Heart left ventricle (tissue), 16 donors: ENCODE data around the gene TTF2. TPM values are rescaled to one million over a fixed set of nuclear protein-coding genes. Genes with fewer than 3 reads are reported as not detected.
A peak's percentile ranks its signal among the peaks of the same experiment; 100 is the strongest.

Experiments used
- ATAC-seq, 4 donors: fragments of 200-7000 bp; cut with Tn5 transposase; one replicate each; pipeline ENCODE4 v1.9.1; 2020 to 2022; ENCODE audit warnings: moderate library complexity in 4 of 4, mild to moderate bottlenecking in 3 of 4, moderate number of reproducible peaks in 1 of 4
- DNase-seq, 5 donors: peaks; one replicate each; pipeline ENCODE4 v3.0.0-alpha.2; 2020
- H3K27ac ChIP-seq, 12 donors: fragments of 200-600 bp; sonication (generic) in 4 of 12; one replicate each; pipeline versions ENCODE4 v1.5.0 to v1.8.0; 2016 to 2022; ENCODE audit warnings: mild to moderate bottlenecking in 2 of 12
- H3K27me3 ChIP-seq, 9 donors: fragments of 200-600 bp; sonication (generic) in 2 of 9; one replicate each; pipeline versions ENCODE4 v1.5.1 to v1.8.0; 2016 to 2022; ENCODE audit warnings: mild to moderate bottlenecking in 3 of 9
- H3K36me3 ChIP-seq, 9 donors: fragments of 200-600 bp; sonication (generic) in 2 of 9; one replicate each; pipeline versions ENCODE4 v1.5.0 to v1.8.0; 2018 to 2022; ENCODE audit warnings: mild to moderate bottlenecking in 2 of 9
- H3K4me1 ChIP-seq, 12 donors: fragments of 200-600 bp; sonication (generic) in 4 of 12; one replicate each; pipeline versions ENCODE4 v1.5.0 to v1.8.0; 2016 to 2022; ENCODE audit warnings: mild to moderate bottlenecking in 3 of 12
- H3K4me3 ChIP-seq, 12 donors: fragments of 200-600 bp; sonication (generic) in 4 of 12; one replicate each; pipeline versions ENCODE4 v1.5.0 to v1.8.0; 2017 to 2022; ENCODE audit warnings: mild to moderate bottlenecking in 9 of 12, moderate library complexity in 4 of 12
- H3K9me3 ChIP-seq, 12 donors: fragments of 200-600 bp; sonication (generic) in 4 of 12; one replicate each; pipeline versions ENCODE4 v1.5.0 to v1.8.0; 2016 to 2022; ENCODE audit warnings: mild to moderate bottlenecking in 1 of 12
- POLR2A ChIP-seq, 2 donors: fragments of 450-650 bp; IDR thresholded peaks; one replicate each; pipeline ENCODE4 v1.6.1; 2017; ENCODE audit warnings: antibody characterized with exemption in 2 of 2, mild to moderate bottlenecking in 2 of 2, moderate library complexity in 2 of 2
- WGBS, 4 donors: extraction: QIAGEN DNeasy Blood & Tissue Kit in 2 of 4; methylation state at CpG; one replicate each; pipeline versions ENCODE4 v1.1.5 to v1.1.7; 2013 to 2018; 5-methylcytosine and 5-hydroxymethylcytosine counted together
- intact Hi-C, 10 donors: fragments of 100-400 bp; cut with DNase I; formaldehyde crosslinking; loops; one replicate each; pipeline versions ENCODE4 v1.11.1 to v1.14.2; 2022
- polyA plus RNA-seq, 2 donors: library from polyadenylated mRNA; stranded (reverse); fragments of 200-250 nt; gene quantifications; one replicate each; pipeline ENCODE4 v1.2.3, GENCODE V29; 2013
- total RNA-seq, 9 donors: library from RNA; depleted of rRNA in 2 of 9; stranded (reverse); fragments of >200 nt in 2 of 9; fragmentation: NEBNext Ultra II Directional in 3 of 9; extraction: Animal tissue kit (Norgen Biotek cat#: 25700) in 3 of 9; gene quantifications; one replicate each; pipeline versions ENCODE4 v1.1.0 to v1.2.4, GENCODE V29; 2016 to 2023
- TF ChIP-seq, protein P1 (sequence below), 12 donors: fragments of 200-600 bp; sonication (generic) in 4 of 12; IDR thresholded peaks; one replicate each; pipeline versions ENCODE4 v1.5.0 to v1.8.0; 2018 to 2022; ENCODE audit warnings: antibody characterized with exemption in 12 of 12, mild to moderate bottlenecking in 5 of 12
- donor health status: ischemic (EF 13 %, LVEDD 7.1; RV severe dilation, severe dysfunction).
- donor health status: healthy with polysubstance abuse.
- donor health status: DM: no; HTN: yes; CAD: no.
- donor health status: DM: no; HTN: no; CAD: no.
- donor health status: ischemic (EF 25% LVEDD 6.9; RV normal size, moderate dysfunction).
- donor health status: ischemic (EF 25% LVEDD 5.7; RV mildly dilated, moderate dysfunction).
- donor health status: healthy.
- donor health status: DM: yes; HTN: yes; CAD: no.
- donor health status: ischemic (EF 35%, LVEDD 5.7; RV mildly dilated, moderate dysfunction).
- donor health status: nonischemic (EF 11% LVEDD 7.7; RV severe dilation, severe dysfunction).
- donor health status: DM: yes; HTN: yes; CAD: no.
- donor health status: PGD.
- donor health status: ischemic (EF 29% LVEDD 5.4; RV normal size, mild dysfunction).
- donor health status: nonischemic (EF 23%, LVEDD 6.1; RV moderate dilation, normal function).

The TTF2 gene
- total and polyA plus RNA-seq, 11 donors = 1.2 to 20.7 (median 7.7) TPM

DNA sequence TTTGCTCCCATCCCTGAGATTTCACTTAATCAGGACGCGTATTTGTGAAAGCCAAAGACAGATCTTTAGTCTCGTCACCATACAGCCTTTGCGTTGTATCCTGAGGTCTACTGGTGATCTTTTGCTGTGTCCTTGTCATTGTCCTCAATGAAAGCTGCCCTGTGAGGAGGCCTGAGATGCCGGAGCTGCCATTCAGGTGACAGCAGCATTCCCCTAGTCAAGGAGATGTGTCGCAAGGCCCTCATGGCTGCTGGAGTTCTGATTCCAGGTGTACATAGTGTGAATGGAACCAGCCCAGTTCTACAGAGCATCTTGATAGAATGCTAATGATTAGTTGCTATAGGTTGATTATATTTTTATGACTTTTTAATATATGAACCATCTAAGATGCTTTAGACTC lies 24.1 kb downstream of the TTF2 start:
- no peak for DNase-seq
- H3K27ac ChIP-seq = no peak overlapping the region
- ATAC-seq = no peak
- peaks cover 0 to 81% (median 40%) of the 10 kb centered on the region in 9 donors for H3K36me3 ChIP-seq
- intact Hi-C loops = no loop called here
- H3K4me1 ChIP-seq = peaks cover 0 to 4% (median 0%) of the 10 kb centered on the region in 12 donors
- WGBS, 4 donors = 81 to 98% (median 82%) methylated on average over 5 to 6 of the region's 6 CpGs
- H3K4me3 ChIP-seq = no peak overlapping the region
- no peaks in the 10 kb centered on the region for H3K27me3 ChIP-seq
- no peaks in the 10 kb centered on the region for H3K9me3 ChIP-seq
- TF ChIP-seq, protein P1, sequence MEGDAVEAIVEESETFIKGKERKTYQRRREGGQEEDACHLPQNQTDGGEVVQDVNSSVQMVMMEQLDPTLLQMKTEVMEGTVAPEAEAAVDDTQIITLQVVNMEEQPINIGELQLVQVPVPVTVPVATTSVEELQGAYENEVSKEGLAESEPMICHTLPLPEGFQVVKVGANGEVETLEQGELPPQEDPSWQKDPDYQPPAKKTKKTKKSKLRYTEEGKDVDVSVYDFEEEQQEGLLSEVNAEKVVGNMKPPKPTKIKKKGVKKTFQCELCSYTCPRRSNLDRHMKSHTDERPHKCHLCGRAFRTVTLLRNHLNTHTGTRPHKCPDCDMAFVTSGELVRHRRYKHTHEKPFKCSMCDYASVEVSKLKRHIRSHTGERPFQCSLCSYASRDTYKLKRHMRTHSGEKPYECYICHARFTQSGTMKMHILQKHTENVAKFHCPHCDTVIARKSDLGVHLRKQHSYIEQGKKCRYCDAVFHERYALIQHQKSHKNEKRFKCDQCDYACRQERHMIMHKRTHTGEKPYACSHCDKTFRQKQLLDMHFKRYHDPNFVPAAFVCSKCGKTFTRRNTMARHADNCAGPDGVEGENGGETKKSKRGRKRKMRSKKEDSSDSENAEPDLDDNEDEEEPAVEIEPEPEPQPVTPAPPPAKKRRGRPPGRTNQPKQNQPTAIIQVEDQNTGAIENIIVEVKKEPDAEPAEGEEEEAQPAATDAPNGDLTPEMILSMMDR (IDR thresholded peaks at IDR 0.05) = no peak
- TF ChIP-seq POLR2A (IDR thresholded peaks at IDR 0.05) = no peak

DNA sequence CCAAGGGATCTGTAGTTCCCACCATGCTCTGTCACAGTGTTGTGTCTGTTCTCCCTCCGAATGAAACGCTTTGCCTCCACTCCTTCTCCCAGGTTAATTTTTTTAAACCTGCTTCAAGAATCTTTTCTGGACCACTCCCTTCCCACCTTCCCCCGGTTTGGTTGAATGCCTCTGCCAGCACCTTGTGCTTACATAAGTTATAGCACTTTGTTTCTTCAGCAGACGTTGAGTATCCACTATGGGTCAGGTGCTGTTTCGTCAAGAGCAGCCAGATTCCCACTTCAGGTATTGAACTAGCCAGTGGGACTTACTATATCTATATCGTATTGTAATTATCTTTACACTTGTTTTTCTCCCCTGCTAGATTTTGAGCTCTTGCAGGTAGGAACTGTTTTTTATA lies 27.6 kb downstream of the TTF2 start:
- Histone ChIP-seq H3K27me3 (no peaks in the 10 kb centered on the region), H3K36me3 (peaks cover 0 to 81% (median 16%) of the 10 kb centered on the region in 9 donors), H3K27ac (no peak overlapping the region), H3K4me1 (peaks cover 0 to 6% (median under 1%) of the 10 kb centered on the region in 12 donors), H3K9me3 (no peaks in the 10 kb centered on the region), H3K4me3 (no peak overlapping the region)
- TF ChIP-seq POLR2A (IDR thresholded peaks at IDR 0.05) = no peak
- TF ChIP-seq, protein P1 (IDR thresholded peaks at IDR 0.05) = no peak
- WGBS, 4 donors = 96 to 98% (median 98%) methylated on average over 6 of the region's 6 CpGs
- intact Hi-C loops = no loop called here
- DNase-seq = no peak
- no peak for ATAC-seq

DNA sequence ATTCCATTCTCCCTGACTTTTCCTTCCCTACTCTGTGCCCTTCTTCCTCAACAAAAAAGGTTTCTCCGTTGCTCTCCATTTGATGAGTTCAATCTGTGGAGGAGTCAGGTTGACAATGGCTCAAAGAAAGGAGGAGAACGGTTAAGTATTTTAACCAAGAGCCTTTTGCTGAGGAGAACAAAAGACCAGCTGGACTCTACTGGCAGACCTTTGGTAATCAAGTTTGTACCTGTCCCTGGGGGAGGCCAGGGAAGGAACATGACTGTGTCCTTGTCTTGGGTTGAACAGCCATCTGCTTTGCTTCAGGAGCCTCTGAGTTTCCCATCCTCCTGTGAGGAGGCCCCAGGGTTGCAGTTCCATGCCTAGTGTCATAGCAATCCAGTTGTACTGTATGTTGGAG lies 29.9 kb downstream of the TTF2 start:
- peaks cover 0 to 83% (median 8%) of the 10 kb centered on the region in 9 donors for H3K36me3 ChIP-seq
- intact Hi-C loops = loop anchor here in 1 of 10 donors (5.0 kb wide), 1 partner anchor 37 kb away; no protein-coding TSS in a partner anchor
- H3K4me3 ChIP-seq = no peak overlapping the region
- no peaks in the 10 kb centered on the region for H3K9me3 ChIP-seq
- no peaks in the 10 kb centered on the region for H3K27me3 ChIP-seq
- TF ChIP-seq, protein P1 (IDR thresholded peaks at IDR 0.05) = no peak
- no peak for TF ChIP-seq POLR2A (IDR thresholded peaks at IDR 0.05)
- ATAC-seq = no peak
- 89 to 92% (median 91%) methylated on average over 2 of the region's 2 CpGs for WGBS, 4 donors
- no peak for DNase-seq
- H3K4me1 ChIP-seq = peaks cover 0 to 17% (median 7%) of the 10 kb centered on the region in 12 donors
- H3K27ac ChIP-seq = no peak overlapping the region

DNA sequence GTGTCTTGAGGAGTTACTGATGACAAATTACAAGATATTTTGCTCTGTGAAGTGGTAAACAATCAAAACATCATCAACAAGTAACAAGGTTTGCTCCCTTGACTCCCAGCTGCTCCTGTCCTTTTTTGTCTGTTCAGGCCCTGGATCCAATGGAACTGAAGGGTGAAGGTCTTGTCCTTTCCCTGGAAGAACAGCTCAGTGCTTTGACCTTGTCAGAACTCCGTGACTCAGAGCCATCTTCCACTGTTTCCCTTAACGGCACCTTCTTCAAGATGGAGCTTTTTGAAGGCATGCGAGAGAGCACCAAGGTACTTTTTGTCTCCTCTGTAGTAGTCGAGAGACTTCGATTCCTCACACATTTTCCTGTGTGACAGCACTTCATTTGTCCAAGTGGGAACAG lies 32.5 kb downstream of the TTF2 start:
- Histone ChIP-seq H3K4me1 (peaks cover 0 to 17% (median 7%) of the 10 kb centered on the region in 12 donors), H3K36me3 (peaks cover 0 to 93% (median 9%) of the 10 kb centered on the region in 9 donors), H3K9me3 (no peaks in the 10 kb centered on the region), H3K27ac (peak overlapping the region in 7 of 12 donors; percentile 1 to 59 (median 21)), H3K4me3 (no peak overlapping the region), H3K27me3 (no peaks in the 10 kb centered on the region)
- no peak for DNase-seq
- intact Hi-C loops = loop anchor here in 1 of 10 donors (5.0 kb wide), 1 partner anchor 35 kb away; no protein-coding TSS in a partner anchor
- 74 to 84% (median 79%) methylated on average over 5 of the region's 5 CpGs for WGBS, 4 donors
- peak in 3 of 4 donors; percentile 7 to 24 (median 13) for ATAC-seq
- no peak for TF ChIP-seq POLR2A (IDR thresholded peaks at IDR 0.05)
- TF ChIP-seq, protein P1 (IDR thresholded peaks at IDR 0.05) = no peak
